Measurements from ENCODE around the gene RPTOR.
"Not testable (repeated sequence)": the region's sequence is repeated elsewhere in the genome, so short reads cannot be mapped to it uniquely, and the experiment has no call there.

The RPTOR gene

GRCh38 chr17:80794281-80795089 is 249.8 kb downstream of the RPTOR start:
- no peak overlapping the region for H3K4me3 ChIP-seq (ENCODE audit: low read depth, low read length)
- DNase-seq (ENCODE audit: low read depth) = no peak
- TF ChIP-seq CTCF (IDR thresholded peaks at IDR 0.05; ENCODE audit: control insufficient read depth, extremely low read depth, insufficient read depth) = no peak

GRCh38 chr17:80795090-80795580 is 250.5 kb downstream of the RPTOR start:
- DNase-seq (ENCODE audit: low read depth) = no peak
- TF ChIP-seq CTCF (IDR thresholded peaks at IDR 0.05; ENCODE audit: control insufficient read depth, extremely low read depth, insufficient read depth) = no peak
- no peak overlapping the region for H3K4me3 ChIP-seq (ENCODE audit: low read depth, low read length)

GRCh38 chr17:80795754-80796153 is 251.1 kb downstream of the RPTOR start:
- no peak for TF ChIP-seq CTCF (IDR thresholded peaks at IDR 0.05; ENCODE audit: control insufficient read depth, extremely low read depth, insufficient read depth)
- H3K4me3 ChIP-seq (ENCODE audit: low read depth, low read length) = no peak overlapping the region
- DNase-seq (ENCODE audit: low read depth) = no peak

GRCh38 chr17:80796430-80796861 is 251.8 kb downstream of the RPTOR start:
- H3K4me3 ChIP-seq (ENCODE audit: low read depth, low read length) = no peak overlapping the region
- TF ChIP-seq CTCF (IDR thresholded peaks at IDR 0.05; ENCODE audit: control insufficient read depth, extremely low read depth, insufficient read depth) = no peak
- no peak for DNase-seq (ENCODE audit: low read depth)

GRCh38 chr17:80797222-80797621 is 252.6 kb downstream of the RPTOR start:
- H3K4me3 ChIP-seq (ENCODE audit: low read depth, low read length); DNase-seq (ENCODE audit: low read depth): not testable (repeated sequence)

- no peak for DNase-seq (ENCODE audit: low read depth)
- TF ChIP-seq CTCF (IDR thresholded peaks at IDR 0.05; ENCODE audit: control insufficient read depth, extremely low read depth, insufficient read depth) = no peak
- no peak overlapping the region for H3K4me3 ChIP-seq (ENCODE audit: low read depth, low read length)
Observed at GRCh38 chr17:80797741-80798594, 253.3 kb downstream of the RPTOR start.

Data from LNCaP clone FGC (cell line).